Esophagus muscularis mucosa (tissue), 4 donors: Measurements from ENCODE around the gene PKP2. TPM values are rescaled to one million over a fixed set of nuclear protein-coding genes. Genes with fewer than 3 reads are reported as not detected.

Source experiments
- DNase-seq: peaks from one replicate; pipeline ENCODE4 v3.0.0-alpha.2; 2017; ENCODE audit errors: extremely low spot score
- H3K27ac ChIP-seq, 4 donors: fragments of 200-600 bp; sonication (generic); replicated peaks in 1 of 4; 1 replicate in 3 of 4; 2 replicates in 1 of 4; pipeline ENCODE4 v1.5.1; 2016 to 2019; ENCODE audit warnings: mild to moderate bottlenecking in 1 of 4
- H3K27me3 ChIP-seq, 4 donors: fragments of 200-600 bp; sonication (generic); one replicate each; pipeline versions ENCODE4 v1.5.1 to v1.6.0; 2016 to 2019
- H3K36me3 ChIP-seq, 4 donors: fragments of 200-600 bp; sonication (generic); one replicate each; pipeline ENCODE4 v1.5.1; 2016 to 2019
- H3K4me1 ChIP-seq, 4 donors: fragments of 200-600 bp; sonication (generic); one replicate each; pipeline ENCODE4 v1.5.1; 2016 to 2019
- H3K4me3 ChIP-seq, 4 donors: fragments of 200-600 bp; sonication (generic); 1 replicate in 2 of 4; 2 replicates in 2 of 4; pipeline ENCODE4 v1.5.1; 2016 to 2019; ENCODE audit warnings: mild to moderate bottlenecking in 4 of 4, moderate library complexity in 1 of 4
- H3K9me3 ChIP-seq, 4 donors: fragments of 200-600 bp; sonication (generic); 1 replicate in 3 of 4; 2 replicates in 1 of 4; pipeline ENCODE4 v1.5.1; 2016 to 2019
- EP300 ChIP-seq: sonication (generic); formaldehyde crosslinking; IDR thresholded peaks from one replicate; pipeline ENCODE4 v1.6.1; 2017; ENCODE audit warnings: antibody characterized with exemption
- POLR2A ChIP-seq: fragments of 450-650 bp; IDR thresholded peaks from one replicate; pipeline ENCODE4 v1.6.1; 2017; ENCODE audit warnings: antibody characterized with exemption, moderate library complexity, mild to moderate bottlenecking, low read depth
- POLR2AphosphoS5 ChIP-seq, 2 donors: sonication (generic); formaldehyde crosslinking; IDR thresholded peaks; one replicate each; pipeline ENCODE4 v1.6.1; 2017; ENCODE audit warnings: antibody characterized with exemption in 2 of 2
- WGBS: methylation state at CpG from one replicate; pipeline ENCODE4 v1.1.5; 2018; 5-methylcytosine and 5-hydroxymethylcytosine counted together
- intact Hi-C: fragments of 100-400 bp; cut with DNase I; formaldehyde crosslinking; loops from one replicate; pipeline ENCODE4 v1.15.1; 2023
- total RNA-seq, 4 donors: library from RNA; depleted of rRNA; stranded (reverse); fragments of >200 nt; gene quantifications; one replicate each; pipeline versions ENCODE4 v1.1.0 to v1.2.1, GENCODE V29; 2016
- TF ChIP-seq, protein P1 (sequence below), 3 experiments: fragments of 200-600 bp in 2 of 3; fragments of 450-650 bp in 1 of 3; sonication (generic) in 2 of 3; IDR thresholded peaks; one replicate each; pipeline ENCODE4 v1.5.1; 2017 to 2019; ENCODE audit warnings: antibody characterized with exemption in 3 of 3, mild to moderate bottlenecking in 2 of 3, moderate library complexity in 1 of 3

PKP2 gene
- total RNA-seq, 4 donors from 2014 or later: 1.2 to 1.5 (median 1.3) TPM

- DNase-seq: no peak
- Histone ChIP-seq H3K27me3 (no peaks in the 10 kb centered on the region), H3K27ac (no peak overlapping the region), H3K4me1 (peaks cover 0 to 4% (median 0%) of the 10 kb centered on the region in 4 donors), H3K4me3 (no peak overlapping the region), H3K9me3 (no peaks in the 10 kb centered on the region), H3K36me3 (no peaks in the 10 kb centered on the region)
- WGBS: 78% methylated on average over 1 of the region's 1 CpG
- TF ChIP-seq, protein P1, sequence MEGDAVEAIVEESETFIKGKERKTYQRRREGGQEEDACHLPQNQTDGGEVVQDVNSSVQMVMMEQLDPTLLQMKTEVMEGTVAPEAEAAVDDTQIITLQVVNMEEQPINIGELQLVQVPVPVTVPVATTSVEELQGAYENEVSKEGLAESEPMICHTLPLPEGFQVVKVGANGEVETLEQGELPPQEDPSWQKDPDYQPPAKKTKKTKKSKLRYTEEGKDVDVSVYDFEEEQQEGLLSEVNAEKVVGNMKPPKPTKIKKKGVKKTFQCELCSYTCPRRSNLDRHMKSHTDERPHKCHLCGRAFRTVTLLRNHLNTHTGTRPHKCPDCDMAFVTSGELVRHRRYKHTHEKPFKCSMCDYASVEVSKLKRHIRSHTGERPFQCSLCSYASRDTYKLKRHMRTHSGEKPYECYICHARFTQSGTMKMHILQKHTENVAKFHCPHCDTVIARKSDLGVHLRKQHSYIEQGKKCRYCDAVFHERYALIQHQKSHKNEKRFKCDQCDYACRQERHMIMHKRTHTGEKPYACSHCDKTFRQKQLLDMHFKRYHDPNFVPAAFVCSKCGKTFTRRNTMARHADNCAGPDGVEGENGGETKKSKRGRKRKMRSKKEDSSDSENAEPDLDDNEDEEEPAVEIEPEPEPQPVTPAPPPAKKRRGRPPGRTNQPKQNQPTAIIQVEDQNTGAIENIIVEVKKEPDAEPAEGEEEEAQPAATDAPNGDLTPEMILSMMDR (IDR thresholded peaks at IDR 0.05): no peak
- TF ChIP-seq POLR2A: no peak
- no peak for TF ChIP-seq POLR2AphosphoS5 (IDR thresholded peaks at IDR 0.05)
- no peak for TF ChIP-seq EP300
- intact Hi-C loops: no loop called here
These were observed 37.2 kb downstream of the PKP2 start for GRCh38 chr12:32859389-32859788.

GRCh38 chr12:32854716-32855115 is 41.9 kb downstream of the PKP2 start:
- intact Hi-C loops: no loop called here
- TF ChIP-seq EP300 (no peak), POLR2A (no peak), POLR2AphosphoS5 (IDR thresholded peaks at IDR 0.05) (no peak)
- TF ChIP-seq, protein P1 (IDR thresholded peaks at IDR 0.05): no peak
- Histone ChIP-seq H3K9me3 (no peaks in the 10 kb centered on the region), H3K4me1 (peaks cover 0 to 10% (median 0%) of the 10 kb centered on the region in 4 donors), H3K27ac (no peak overlapping the region), H3K4me3 (no peak overlapping the region), H3K27me3 (peaks cover 0 to 4% (median 0%) of the 10 kb centered on the region in 4 donors), H3K36me3 (peaks cover 0 to 13% (median 0%) of the 10 kb centered on the region in 4 donors)
- no peak for DNase-seq
- WGBS: 77% methylated on average over 1 of the region's 1 CpG

DNA sequence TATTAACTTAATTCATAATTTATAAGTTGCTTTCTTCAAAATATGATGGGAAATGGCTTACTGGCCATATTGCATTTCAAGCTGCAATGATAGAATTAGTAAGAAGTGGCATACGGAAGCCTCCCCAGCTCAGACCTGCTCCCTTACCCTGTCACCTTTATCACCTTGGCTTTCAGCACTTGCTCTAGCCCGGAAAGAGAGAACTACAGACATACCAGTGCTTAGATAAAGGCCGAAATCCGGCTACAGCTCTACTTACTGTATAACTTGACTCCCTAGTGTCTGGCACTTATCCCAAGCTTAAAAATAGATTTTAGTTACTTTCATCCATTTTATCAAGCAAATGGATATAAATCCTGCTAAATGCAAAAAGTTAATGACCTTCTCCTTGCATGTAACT is 42.5 kb downstream of the PKP2 start:
- peaks cover 0 to 19% (median 0%) of the 10 kb centered on the region in 4 donors for H3K36me3 ChIP-seq
- no peak overlapping the region for H3K4me3 ChIP-seq
- H3K27ac ChIP-seq: no peak overlapping the region
- H3K4me1 ChIP-seq: peaks cover 0 to 10% (median 0%) of the 10 kb centered on the region in 4 donors
- peaks cover 0 to 4% (median 0%) of the 10 kb centered on the region in 4 donors for H3K27me3 ChIP-seq
- DNase-seq: no peak
- H3K9me3 ChIP-seq: no peaks in the 10 kb centered on the region
- no peak for TF ChIP-seq POLR2A
- no peak for TF ChIP-seq POLR2AphosphoS5 (IDR thresholded peaks at IDR 0.05)
- TF ChIP-seq EP300: no peak
- TF ChIP-seq, protein P1 (IDR thresholded peaks at IDR 0.05): no peak
- 45% methylated on average over 4 of the region's 4 CpGs for WGBS
- intact Hi-C loops: no loop called here

DNA sequence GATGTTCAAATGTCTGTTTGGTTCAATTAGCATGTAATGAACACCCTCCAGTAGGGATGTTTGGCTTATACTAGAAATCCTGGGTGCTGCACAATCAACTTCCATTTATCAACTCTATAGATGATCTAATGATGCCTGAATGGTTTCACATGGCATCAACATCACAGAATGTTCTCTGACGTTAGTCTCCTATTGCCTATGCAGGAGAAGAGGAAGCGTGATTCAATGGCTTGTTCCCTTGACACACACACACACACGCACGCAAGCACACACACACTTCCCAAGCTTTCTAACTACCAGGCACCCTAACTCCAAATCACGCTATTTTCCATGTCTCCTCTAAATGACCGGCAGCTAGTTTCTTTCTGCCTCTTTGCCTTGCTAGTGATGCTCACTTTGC is 49.3 kb downstream of the PKP2 start:
- WGBS: 92% methylated on average over 6 of the region's 6 CpGs
- H3K9me3 ChIP-seq: no peaks in the 10 kb centered on the region
- H3K4me1 ChIP-seq: no peaks in the 10 kb centered on the region
- no peak overlapping the region for H3K27ac ChIP-seq
- H3K4me3 ChIP-seq: no peak overlapping the region
- H3K36me3 ChIP-seq: peaks cover 0 to 31% (median 0%) of the 10 kb centered on the region in 4 donors
- intact Hi-C loops: no loop called here
- peaks cover 0 to 6% (median 0%) of the 10 kb centered on the region in 4 donors for H3K27me3 ChIP-seq
- TF ChIP-seq EP300 (no peak), POLR2A (no peak), POLR2AphosphoS5 (IDR thresholded peaks at IDR 0.05) (no peak)
- TF ChIP-seq, protein P1 (IDR thresholded peaks at IDR 0.05): no peak
- no peak for DNase-seq

- Histone ChIP-seq H3K27ac (no peak overlapping the region), H3K27me3 (peaks cover 0 to 6% (median 0%) of the 10 kb centered on the region in 4 donors), H3K36me3 (peaks cover 0 to 33% (median 0%) of the 10 kb centered on the region in 4 donors), H3K9me3 (no peaks in the 10 kb centered on the region), H3K4me1 (no peaks in the 10 kb centered on the region), H3K4me3 (no peak overlapping the region)
- TF ChIP-seq POLR2A (no peak), EP300 (no peak), POLR2AphosphoS5 (IDR thresholded peaks at IDR 0.05) (no peak)
- TF ChIP-seq, protein P1 (IDR thresholded peaks at IDR 0.05): no peak
- intact Hi-C loops: no loop called here
- no peak for DNase-seq
- 90% methylated on average over 6 of the region's 6 CpGs for WGBS
These were observed 50.5 kb downstream of the PKP2 start for GRCh38 chr12:32846053-32846452.
